GM19328 (cell line): ENCODE results near the gene ZNF184.
"Not testable (repeated sequence)": the region's sequence is repeated elsewhere in the genome, so short reads cannot be mapped to it uniquely, and the experiment has no call there.

Source experiments
- ATAC-seq: cut with Tn5 transposase; IDR thresholded peaks from one replicate; pipeline ENCODE4 v1.9.1; 2021; ENCODE audit warnings: mild to moderate bottlenecking, moderate library complexity; ENCODE audit not compliant: unreplicated experiment

ZNF184 gene

GRCh38 chr6:27426045-27426620 is 46.8 kb downstream of the ZNF184 start:
- no peak for ATAC-seq

GRCh38 chr6:27424851-27425250 is 48.1 kb downstream of the ZNF184 start:
- ATAC-seq, result not testable (repeated sequence)

- ATAC-seq, result no peak
These were observed 50.1 kb downstream of the ZNF184 start for GRCh38 chr6:27422651-27423332.

- ATAC-seq, result no peak
These were observed 53.5 kb downstream of the ZNF184 start for GRCh38 chr6:27419363-27419762.

- ATAC-seq, result no peak
These were observed 57.0 kb downstream of the ZNF184 start for GRCh38 chr6:27415898-27416297.

- ATAC-seq, result no peak
These were observed 57.9 kb downstream of the ZNF184 start for GRCh38 chr6:27414996-27415395.

GRCh38 chr6:27414300-27414699 is 58.6 kb downstream of the ZNF184 start:
- ATAC-seq, result no peak

- no peak for ATAC-seq
These were observed 65.6 kb downstream of the ZNF184 start for GRCh38 chr6:27407153-27407814.

GRCh38 chr6:27406085-27406484 is 66.8 kb downstream of the ZNF184 start:
- ATAC-seq, result no peak

GRCh38 chr6:27400877-27401642 is 71.8 kb downstream of the ZNF184 start:
- no peak for ATAC-seq
